ENCODE measurements around the gene SPATA31A1.
"Not testable (repeated sequence)": the region's sequence is repeated elsewhere in the genome, so short reads cannot be mapped to it uniquely, and the experiment has no call there.

Gene SPATA31A1

DNA sequence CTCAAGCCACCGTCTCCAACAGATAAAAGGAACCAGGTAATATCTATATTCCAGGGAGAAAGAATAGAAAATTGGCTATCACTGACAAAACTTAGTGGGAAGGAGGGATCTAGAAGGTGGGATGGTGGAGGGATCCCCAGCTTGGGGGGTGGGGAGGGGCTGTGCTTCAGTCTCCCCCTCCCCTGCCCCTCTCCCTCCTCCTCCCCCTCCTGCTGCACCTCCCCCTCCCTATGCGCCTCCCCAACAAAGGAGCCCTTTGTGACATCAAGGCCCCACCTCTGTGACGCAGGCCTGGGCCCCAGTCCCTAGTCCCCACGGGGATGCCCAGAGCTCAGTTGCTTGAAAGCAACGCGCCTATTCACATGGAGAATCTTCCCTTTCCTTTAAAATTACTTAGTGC is at the start of gene SPATA31A1:
TSS of gene SPATA31A1 (plus strand) at position 301 of the 400 bp plus-strand sequence. CDS start at position 363, 62 bp downstream.
- not testable (repeated sequence) for DNase-seq (ENCODE audit: low read depth in 2 of 2)

GRCh38 chr9:39407261-39408204 is 52.1 kb downstream of the SPATA31A1 start:
- not testable (repeated sequence) for DNase-seq (ENCODE audit: low read depth in 2 of 2)

DNA sequence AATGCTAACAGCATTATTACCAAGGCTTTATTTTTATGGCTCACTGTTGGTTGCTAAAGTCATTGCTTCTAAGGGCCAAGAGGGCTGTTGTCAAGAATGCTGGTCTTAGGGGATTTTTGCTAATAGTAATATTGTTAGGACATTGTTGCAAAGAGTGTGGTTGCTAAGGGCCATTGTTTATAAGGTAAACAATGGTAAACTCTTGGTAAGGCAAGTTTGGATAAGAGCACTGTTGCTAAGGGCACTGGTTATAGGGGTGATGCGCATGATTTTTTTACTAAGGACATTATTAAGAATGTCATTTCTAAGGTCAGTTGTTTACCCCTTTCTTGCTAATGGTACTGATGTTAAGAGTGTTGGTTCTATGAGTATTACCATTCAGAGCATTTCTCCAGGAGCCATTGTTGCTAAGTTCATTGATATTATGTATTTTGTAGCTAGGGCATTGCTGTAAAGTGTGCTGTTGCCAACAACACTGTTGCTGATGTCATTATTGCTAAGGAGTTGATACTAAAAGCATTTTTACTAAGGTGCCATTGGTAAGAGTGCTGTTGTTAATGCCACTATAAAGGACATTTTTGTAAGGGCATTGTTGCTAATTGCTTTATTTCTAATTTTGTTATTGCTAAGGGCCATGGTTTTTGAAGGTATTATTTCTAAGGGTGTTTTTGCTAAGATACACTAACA is 55.9 kb downstream of the SPATA31A1 start:
- DNase-seq (ENCODE audit: low read depth in 2 of 2): not testable (repeated sequence)
